ENCODE measurements around the gene CD1C.
"Not testable (repeated sequence)": the region's sequence is repeated elsewhere in the genome, so short reads cannot be mapped to it uniquely, and the experiment has no call there.

The CD1C gene

GRCh38 chr1:158289811-158290210, at the start of gene CD1C:
TSS of gene CD1C (plus strand) at chr1:158289923. CDS start at chr1:158290065, 142 bp downstream.
- DNase-seq (ENCODE audit: low spot score): no peak

- no peak for DNase-seq (ENCODE audit: low spot score)
Observed at GRCh38 chr1:158246650-158247049, 43.1 kb upstream of the CD1C start.

- no peak for DNase-seq (ENCODE audit: low spot score)
Observed at GRCh38 chr1:158248118-158248517, 41.6 kb upstream of the CD1C start.

GRCh38 chr1:158248771-158249170, 41.0 kb upstream of the CD1C start:
- DNase-seq (ENCODE audit: low spot score): no peak

- DNase-seq (ENCODE audit: low spot score): no peak
Observed at GRCh38 chr1:158249646-158250045, 40.1 kb upstream of the CD1C start.

GRCh38 chr1:158251163-158251562, 38.6 kb upstream of the CD1C start:
- no peak for DNase-seq (ENCODE audit: low spot score)

- DNase-seq (ENCODE audit: low spot score): no peak
Observed at GRCh38 chr1:158255656-158256055, 34.1 kb upstream of the CD1C start.

GRCh38 chr1:158256747-158257146, 33.0 kb upstream of the CD1C start:
- not testable (repeated sequence) for DNase-seq (ENCODE audit: low spot score)

- no peak for DNase-seq (ENCODE audit: low spot score)
Observed at GRCh38 chr1:158257888-158258287, 31.8 kb upstream of the CD1C start.

- no peak for DNase-seq (ENCODE audit: low spot score)
Observed at GRCh38 chr1:158259117-158259516, 30.6 kb upstream of the CD1C start.

GRCh38 chr1:158272681-158273080, 17.0 kb upstream of the CD1C start:
- no peak for DNase-seq (ENCODE audit: low spot score)

GRCh38 chr1:158274797-158275196, 14.9 kb upstream of the CD1C start:
- no peak for DNase-seq (ENCODE audit: low spot score)

GRCh38 chr1:158282421-158282820, 7.3 kb upstream of the CD1C start:
- DNase-seq (ENCODE audit: low spot score): not testable (repeated sequence)

- DNase-seq (ENCODE audit: low spot score): no peak
Observed at GRCh38 chr1:158283965-158284364, 5.8 kb upstream of the CD1C start.

GRCh38 chr1:158285756-158286241, 3.9 kb upstream of the CD1C start:
- DNase-seq (ENCODE audit: low spot score): no peak

GRCh38 chr1:158286487-158286886, 3.2 kb upstream of the CD1C start:
- no peak for DNase-seq (ENCODE audit: low spot score)

- no peak for DNase-seq (ENCODE audit: low spot score)
Observed at GRCh38 chr1:158286941-158287346, 2.8 kb upstream of the CD1C start.

GRCh38 chr1:158290321-158290844, 660 bp downstream of the CD1C start:
- DNase-seq (ENCODE audit: low spot score): no peak

GRCh38 chr1:158295791-158296190, 6.1 kb downstream of the CD1C start:
- no peak for DNase-seq (ENCODE audit: low spot score)

GRCh38 chr1:158310623-158311022, 20.9 kb downstream of the CD1C start:
- DNase-seq (ENCODE audit: low spot score): no peak

GRCh38 chr1:158311066-158311465, 21.3 kb downstream of the CD1C start:
- no peak for DNase-seq (ENCODE audit: low spot score)

GRCh38 chr1:158323866-158324265, 34.1 kb downstream of the CD1C start:
- DNase-seq (ENCODE audit: low spot score): no peak

GRCh38 chr1:158324395-158324794, 34.7 kb downstream of the CD1C start:
- DNase-seq (ENCODE audit: low spot score): no peak

GRCh38 chr1:158327481-158327880, 37.8 kb downstream of the CD1C start:
- no peak for DNase-seq (ENCODE audit: low spot score)

- no peak for DNase-seq (ENCODE audit: low spot score)
Observed at GRCh38 chr1:158328426-158328825, 38.7 kb downstream of the CD1C start.

Data from HuH-7.5 (cell line).